ENCODE data around the gene NEMP1.

Gene NEMP1

GRCh38 chr12:57072661-57073060 is 5.9 kb downstream of the NEMP1 start:
- H3K4me3 ChIP-seq (ENCODE audit: low read depth, low read length) = no peak overlapping the region
- in situ Hi-C loops (cut with HindIII; ENCODE audit: low sequenced_read_pairs) = no loop called here
- TF ChIP-seq CTCF (IDR thresholded peaks at IDR 0.05; ENCODE audit: low read depth, low read length) = no peak
- no peak for DNase-seq (ENCODE audit: low read depth, low spot score)

- peak; percentile 82 for DNase-seq (ENCODE audit: low read depth, low spot score)
Measured at GRCh38 chr12:57069523-57069922, 9.1 kb downstream of the NEMP1 start.

GRCh38 chr12:57066245-57066644 is 12.3 kb downstream of the NEMP1 start:
- DNase-seq (ENCODE audit: low read depth, low spot score) = no peak
- in situ Hi-C loops (cut with HindIII; ENCODE audit: low sequenced_read_pairs) = no loop called here
- TF ChIP-seq CTCF (IDR thresholded peaks at IDR 0.05; ENCODE audit: low read depth, low read length) = no peak
- no peak overlapping the region for H3K4me3 ChIP-seq (ENCODE audit: low read depth, low read length)

More at GRCh38 chr12:57069523-57069922, 9.1 kb downstream of the NEMP1 start:
- no peak overlapping the region for H3K4me3 ChIP-seq (ENCODE audit: low read depth, low read length)
- TF ChIP-seq CTCF (IDR thresholded peaks at IDR 0.05; ENCODE audit: low read depth, low read length) = peak; percentile 87
- in situ Hi-C loops (cut with HindIII; ENCODE audit: low sequenced_read_pairs) = no loop called here

GRCh38 chr12:57063991-57064685 is 14.5 kb downstream of the NEMP1 start:
- no peak for TF ChIP-seq CTCF (IDR thresholded peaks at IDR 0.05; ENCODE audit: low read depth, low read length)
- no peak for DNase-seq (ENCODE audit: low read depth, low spot score)
- in situ Hi-C loops (cut with HindIII; ENCODE audit: low sequenced_read_pairs) = no loop called here
- no peak overlapping the region for H3K4me3 ChIP-seq (ENCODE audit: low read depth, low read length)

GRCh38 chr12:57058454-57058853 is 20.1 kb downstream of the NEMP1 start:
- in situ Hi-C loops (cut with HindIII; ENCODE audit: low sequenced_read_pairs) = no loop called here
- no peak overlapping the region for H3K4me3 ChIP-seq (ENCODE audit: low read depth, low read length)
- no peak for DNase-seq (ENCODE audit: low read depth, low spot score)
- no peak for TF ChIP-seq CTCF (IDR thresholded peaks at IDR 0.05; ENCODE audit: low read depth, low read length)

- in situ Hi-C loops (cut with HindIII; ENCODE audit: low sequenced_read_pairs) = no loop called here
- no peak for DNase-seq (ENCODE audit: low read depth, low spot score)
- no peak for TF ChIP-seq CTCF (IDR thresholded peaks at IDR 0.05; ENCODE audit: low read depth, low read length)
- H3K4me3 ChIP-seq (ENCODE audit: low read depth, low read length) = no peak overlapping the region
Measured at GRCh38 chr12:57057067-57057751, 21.4 kb downstream of the NEMP1 start.
